SK-N-SH treated with all-trans-retinoic acid at 6 μM for 48 hours (cell line): ENCODE measurements around the gene APOC3.

ENCODE experiments used
- ATAC-seq: fragments of 200-7000 bp; cut with Tn5 transposase; 3 replicates; pipeline ENCODE4 v1.9.1; 2020; ENCODE audit warnings: mild to moderate bottlenecking, moderate library complexity
- ARNTL ChIP-seq: fragments of 450-650 bp; formaldehyde crosslinking; IDR thresholded peaks from 2 replicates; pipeline ENCODE4 v1.5.0; 2020; ENCODE audit warnings: low read depth, mild to moderate bottlenecking, moderate library complexity, borderline replicate concordance
- BACH2 ChIP-seq: fragments of 250-450 bp; sonication (Bioruptor Pico); IDR thresholded peaks from 2 replicates; pipeline ENCODE4 v1.9.0; 2021; ENCODE audit warnings: mild to moderate bottlenecking, borderline replicate concordance
- CSDC2 ChIP-seq: fragments of 250-450 bp; sonication (Bioruptor Pico); IDR thresholded peaks from 2 replicates; pipeline ENCODE4 v1.5.0; 2020; ENCODE audit warnings: mild to moderate bottlenecking, moderate library complexity
- GLIS3 ChIP-seq: fragments of 250-450 bp; sonication (Bioruptor Pico); IDR thresholded peaks from 2 replicates; pipeline ENCODE4 v1.5.0; 2020; ENCODE audit warnings: mild to moderate bottlenecking, moderate library complexity
- ISL1 ChIP-seq: fragments of 250-450 bp; sonication (Bioruptor Pico); IDR thresholded peaks from 2 replicates; pipeline ENCODE4 v2.1.2; 2022; ENCODE audit warnings: mild to moderate bottlenecking, moderate library complexity
- OSR1 ChIP-seq: fragments of 250-450 bp; sonication (Bioruptor Pico); IDR thresholded peaks from 2 replicates; pipeline ENCODE4 v1.8.0; 2022; ENCODE audit warnings: moderate library complexity, mild to moderate bottlenecking, inconsistent platforms
- RARB ChIP-seq: fragments of 250-450 bp; sonication (Bioruptor Pico); IDR thresholded peaks from 2 replicates; pipeline ENCODE4 v1.8.0; 2021; ENCODE audit warnings: mild to moderate bottlenecking, moderate library complexity
- SNAI2 ChIP-seq: fragments of 250-450 bp; sonication (Bioruptor Pico); IDR thresholded peaks from 2 replicates; pipeline ENCODE4 v1.5.0; 2020; ENCODE audit warnings: mild to moderate bottlenecking, moderate library complexity
- TCF4 ChIP-seq: fragments of 250-450 bp; sonication (Bioruptor Pico); IDR thresholded peaks from 2 replicates; pipeline ENCODE4 v1.8.0; 2021; ENCODE audit warnings: mild to moderate bottlenecking, moderate library complexity, borderline replicate concordance
- TOX ChIP-seq: fragments of 250-450 bp; sonication (Bioruptor Pico); IDR thresholded peaks from 2 replicates; pipeline ENCODE4 v1.8.0; 2021; ENCODE audit warnings: mild to moderate bottlenecking, moderate library complexity, borderline replicate concordance
- ZC3H10 ChIP-seq: fragments of 250-450 bp; sonication (Bioruptor Pico); IDR thresholded peaks from 2 replicates; pipeline ENCODE4 v1.5.1; 2021; ENCODE audit warnings: mild to moderate bottlenecking, moderate library complexity
- ZFP3 ChIP-seq: fragments of 250-450 bp; sonication (Bioruptor Pico); IDR thresholded peaks from 2 replicates; pipeline ENCODE4 v1.5.0; 2020; ENCODE audit warnings: mild to moderate bottlenecking, moderate library complexity
- ZFP30 ChIP-seq: fragments of 450-650 bp; formaldehyde crosslinking; IDR thresholded peaks from 2 replicates; pipeline ENCODE4 v1.5.0; 2022; ENCODE audit warnings: mild to moderate bottlenecking, moderate library complexity
- ZNF565 ChIP-seq: fragments of 450-650 bp; formaldehyde crosslinking; conservative IDR thresholded peaks from 2 replicates; pipeline ENCODE4 v1.5.0; 2020; ENCODE audit warnings: low read depth, mild to moderate bottlenecking, moderate library complexity
- ZNF70 ChIP-seq: fragments of 450-650 bp; formaldehyde crosslinking; IDR thresholded peaks from 2 replicates; pipeline ENCODE4 v1.5.0; 2020; ENCODE audit warnings: mild to moderate bottlenecking, moderate library complexity
- ZNF8 ChIP-seq: fragments of 450-650 bp; formaldehyde crosslinking; IDR thresholded peaks from 2 replicates; pipeline ENCODE4 v1.5.0; 2020; ENCODE audit warnings: mild to moderate bottlenecking, moderate library complexity
- TF ChIP-seq, protein P1 (sequence below): fragments of 250-450 bp; sonication (Bioruptor Pico); IDR thresholded peaks from 2 replicates; pipeline ENCODE4 v1.5.1; 2021; ENCODE audit warnings: mild to moderate bottlenecking, moderate library complexity
- TF ChIP-seq, protein P2 (sequence below): fragments of 250-450 bp; sonication (Bioruptor Pico); IDR thresholded peaks from 2 replicates; pipeline ENCODE4 v1.5.0; 2020; ENCODE audit warnings: mild to moderate bottlenecking, moderate library complexity
- TF ChIP-seq, protein P3 (sequence below): fragments of 250-450 bp; sonication (Bioruptor Pico); IDR thresholded peaks from 2 replicates; pipeline ENCODE4 v1.8.0; 2020; ENCODE audit warnings: mild to moderate bottlenecking, moderate library complexity, borderline replicate concordance
- TF ChIP-seq, protein P4 (sequence below): fragments of 250-450 bp; sonication (Bioruptor Pico); IDR thresholded peaks from 2 replicates; pipeline ENCODE4 v1.5.1; 2020; ENCODE audit warnings: low read depth, mild to moderate bottlenecking, moderate library complexity

Gene APOC3

DNA sequence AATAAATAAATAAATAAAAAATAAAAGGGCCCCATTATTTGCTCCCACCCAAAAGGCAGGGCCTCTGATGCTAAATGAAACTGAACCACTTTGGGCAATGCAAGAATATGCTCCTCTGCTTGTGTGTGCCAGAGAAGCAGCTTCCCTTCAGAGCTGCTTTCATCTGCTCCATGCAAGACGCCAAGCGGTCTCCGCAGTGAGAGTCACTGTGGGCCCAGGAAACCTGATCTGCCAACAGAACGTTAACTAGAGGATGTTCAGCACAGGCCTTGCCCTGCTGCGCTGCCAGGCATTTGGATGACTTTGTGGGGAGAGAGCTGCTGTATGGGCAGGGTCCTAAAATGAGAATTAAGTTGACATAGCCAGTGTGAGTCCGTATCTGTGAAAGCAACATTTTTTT is 51.4 kb downstream of the APOC3 start:
- no peak for ATAC-seq
- TF ChIP-seq ISL1 (CRISPR knock-in tag), result no peak
- TF ChIP-seq OSR1 (CRISPR knock-in tag), result no peak
- no peak for TF ChIP-seq ZFP3
- no peak for TF ChIP-seq TOX (CRISPR knock-in tag)
- TF ChIP-seq TCF4 (CRISPR knock-in tag), result no peak
- TF ChIP-seq CSDC2 (CRISPR knock-in tag), result no peak
- TF ChIP-seq ZC3H10 (CRISPR knock-in tag), result no peak
- no peak for TF ChIP-seq GLIS3 (CRISPR knock-in tag)
- no peak for TF ChIP-seq ZFP30 (CRISPR knock-in tag)
- TF ChIP-seq ARNTL (CRISPR knock-in tag), result no peak
- no peak for TF ChIP-seq RARB
- TF ChIP-seq, protein P1, sequence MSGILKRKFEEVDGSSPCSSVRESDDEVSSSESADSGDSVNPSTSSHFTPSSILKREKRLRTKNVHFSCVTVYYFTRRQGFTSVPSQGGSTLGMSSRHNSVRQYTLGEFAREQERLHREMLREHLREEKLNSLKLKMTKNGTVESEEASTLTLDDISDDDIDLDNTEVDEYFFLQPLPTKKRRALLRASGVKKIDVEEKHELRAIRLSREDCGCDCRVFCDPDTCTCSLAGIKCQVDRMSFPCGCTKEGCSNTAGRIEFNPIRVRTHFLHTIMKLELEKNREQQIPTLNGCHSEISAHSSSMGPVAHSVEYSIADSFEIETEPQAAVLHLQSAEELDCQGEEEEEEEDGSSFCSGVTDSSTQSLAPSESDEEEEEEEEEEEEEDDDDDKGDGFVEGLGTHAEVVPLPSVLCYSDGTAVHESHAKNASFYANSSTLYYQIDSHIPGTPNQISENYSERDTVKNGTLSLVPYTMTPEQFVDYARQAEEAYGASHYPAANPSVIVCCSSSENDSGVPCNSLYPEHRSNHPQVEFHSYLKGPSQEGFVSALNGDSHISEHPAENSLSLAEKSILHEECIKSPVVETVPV, result no peak
- no peak for TF ChIP-seq BACH2
- no peak for TF ChIP-seq ZNF565 (CRISPR knock-in tag)
- TF ChIP-seq, protein P2, sequence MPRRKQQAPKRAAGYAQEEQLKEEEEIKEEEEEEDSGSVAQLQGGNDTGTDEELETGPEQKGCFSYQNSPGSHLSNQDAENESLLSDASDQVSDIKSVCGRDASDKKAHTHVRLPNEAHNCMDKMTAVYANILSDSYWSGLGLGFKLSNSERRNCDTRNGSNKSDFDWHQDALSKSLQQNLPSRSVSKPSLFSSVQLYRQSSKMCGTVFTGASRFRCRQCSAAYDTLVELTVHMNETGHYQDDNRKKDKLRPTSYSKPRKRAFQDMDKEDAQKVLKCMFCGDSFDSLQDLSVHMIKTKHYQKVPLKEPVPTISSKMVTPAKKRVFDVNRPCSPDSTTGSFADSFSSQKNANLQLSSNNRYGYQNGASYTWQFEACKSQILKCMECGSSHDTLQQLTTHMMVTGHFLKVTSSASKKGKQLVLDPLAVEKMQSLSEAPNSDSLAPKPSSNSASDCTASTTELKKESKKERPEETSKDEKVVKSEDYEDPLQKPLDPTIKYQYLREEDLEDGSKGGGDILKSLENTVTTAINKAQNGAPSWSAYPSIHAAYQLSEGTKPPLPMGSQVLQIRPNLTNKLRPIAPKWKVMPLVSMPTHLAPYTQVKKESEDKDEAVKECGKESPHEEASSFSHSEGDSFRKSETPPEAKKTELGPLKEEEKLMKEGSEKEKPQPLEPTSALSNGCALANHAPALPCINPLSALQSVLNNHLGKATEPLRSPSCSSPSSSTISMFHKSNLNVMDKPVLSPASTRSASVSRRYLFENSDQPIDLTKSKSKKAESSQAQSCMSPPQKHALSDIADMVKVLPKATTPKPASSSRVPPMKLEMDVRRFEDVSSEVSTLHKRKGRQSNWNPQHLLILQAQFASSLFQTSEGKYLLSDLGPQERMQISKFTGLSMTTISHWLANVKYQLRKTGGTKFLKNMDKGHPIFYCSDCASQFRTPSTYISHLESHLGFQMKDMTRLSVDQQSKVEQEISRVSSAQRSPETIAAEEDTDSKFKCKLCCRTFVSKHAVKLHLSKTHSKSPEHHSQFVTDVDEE, result no peak

DNA sequence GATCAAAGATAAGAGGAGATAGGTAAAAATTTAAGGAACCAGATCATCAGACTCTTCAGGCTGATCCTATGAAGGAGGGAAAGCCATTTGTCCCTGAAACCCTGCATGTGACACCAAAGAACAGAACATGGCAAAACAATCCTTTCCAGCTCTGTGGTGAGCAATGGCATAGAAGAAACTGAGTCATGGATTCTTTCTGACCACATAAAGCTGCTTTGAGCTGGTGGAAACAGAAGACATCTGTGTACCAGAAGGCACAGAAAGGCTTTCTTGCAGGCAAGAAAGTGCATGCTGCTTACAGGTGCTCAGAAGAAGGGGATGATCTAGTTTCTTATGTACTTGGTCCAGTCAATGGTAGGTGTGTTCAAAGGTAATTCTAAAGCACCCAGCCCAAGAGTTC is 52.7 kb downstream of the APOC3 start:
- TF ChIP-seq ISL1 (CRISPR knock-in tag) (no peak), ZNF8 (no peak), RARB (no peak), OSR1 (CRISPR knock-in tag) (no peak), BACH2 (no peak), ZFP30 (CRISPR knock-in tag) (no peak), ZNF70 (CRISPR knock-in tag) (no peak), SNAI2 (CRISPR knock-in tag) (no peak)
- TF ChIP-seq, protein P3, sequence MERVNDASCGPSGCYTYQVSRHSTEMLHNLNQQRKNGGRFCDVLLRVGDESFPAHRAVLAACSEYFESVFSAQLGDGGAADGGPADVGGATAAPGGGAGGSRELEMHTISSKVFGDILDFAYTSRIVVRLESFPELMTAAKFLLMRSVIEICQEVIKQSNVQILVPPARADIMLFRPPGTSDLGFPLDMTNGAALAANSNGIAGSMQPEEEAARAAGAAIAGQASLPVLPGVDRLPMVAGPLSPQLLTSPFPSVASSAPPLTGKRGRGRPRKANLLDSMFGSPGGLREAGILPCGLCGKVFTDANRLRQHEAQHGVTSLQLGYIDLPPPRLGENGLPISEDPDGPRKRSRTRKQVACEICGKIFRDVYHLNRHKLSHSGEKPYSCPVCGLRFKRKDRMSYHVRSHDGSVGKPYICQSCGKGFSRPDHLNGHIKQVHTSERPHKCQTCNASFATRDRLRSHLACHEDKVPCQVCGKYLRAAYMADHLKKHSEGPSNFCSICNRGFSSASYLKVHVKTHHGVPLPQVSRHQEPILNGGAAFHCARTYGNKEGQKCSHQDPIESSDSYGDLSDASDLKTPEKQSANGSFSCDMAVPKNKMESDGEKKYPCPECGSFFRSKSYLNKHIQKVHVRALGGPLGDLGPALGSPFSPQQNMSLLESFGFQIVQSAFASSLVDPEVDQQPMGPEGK, result no peak
- TF ChIP-seq, protein P4, sequence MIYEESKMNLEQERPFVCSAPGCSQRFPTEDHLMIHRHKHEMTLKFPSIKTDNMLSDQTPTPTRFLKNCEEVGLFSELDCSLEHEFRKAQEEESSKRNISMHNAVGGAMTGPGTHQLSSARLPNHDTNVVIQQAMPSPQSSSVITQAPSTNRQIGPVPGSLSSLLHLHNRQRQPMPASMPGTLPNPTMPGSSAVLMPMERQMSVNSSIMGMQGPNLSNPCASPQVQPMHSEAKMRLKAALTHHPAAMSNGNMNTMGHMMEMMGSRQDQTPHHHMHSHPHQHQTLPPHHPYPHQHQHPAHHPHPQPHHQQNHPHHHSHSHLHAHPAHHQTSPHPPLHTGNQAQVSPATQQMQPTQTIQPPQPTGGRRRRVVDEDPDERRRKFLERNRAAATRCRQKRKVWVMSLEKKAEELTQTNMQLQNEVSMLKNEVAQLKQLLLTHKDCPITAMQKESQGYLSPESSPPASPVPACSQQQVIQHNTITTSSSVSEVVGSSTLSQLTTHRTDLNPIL (CRISPR knock-in tag), result no peak
- TF ChIP-seq, protein P1, result no peak
- ATAC-seq, result no peak
